ENCODE measurements around the gene CCDC102B.

GRCh38 chr18:68779169-68779568, 18.7 kb upstream of the CCDC102B start:
- TF ChIP-seq CTCF (IDR thresholded peaks at IDR 0.05): no peak
- no peak for TF ChIP-seq POLR2A (IDR thresholded peaks at IDR 0.05)

Data from right lobe of liver (tissue), 4 donors.